ENCODE results near the gene PRKAB2. TPM values are rescaled to one million over a fixed set of nuclear protein-coding genes. Genes with fewer than 3 reads are reported as not detected.

The PRKAB2 gene
- total and polyA plus RNA-seq, 9 of the 15 experiments (the other 6 are each of a cell fraction or from before 2014, with no cell fraction given), result 2.3 to 20.8 (median 7.9) TPM

GRCh38 chr1:147214325-147214724, 42.1 kb upstream of the PRKAB2 start:
- peaks cover 5 to 18% of the 10 kb centered on the region in 2 experiments for H3K27me3 ChIP-seq (ENCODE audit: control insufficient read depth in 2 of 2, insufficient read depth in 2 of 2, low read length in 2 of 2)
- CTCF ChIA-PET (ENCODE audit: low intra/inter-chr PET ratio), result no interaction called here
- in situ Hi-C loops (cut with MboI) (no loop called here), intact Hi-C loops (cut with micrococcal nuclease) (no loop called here)
- no peaks in the 10 kb centered on the region for H3K9me3 ChIP-seq (replicated peaks; ENCODE audit: control insufficient read depth, insufficient read depth, low read depth, low read length)
- H3K27ac ChIP-seq (ENCODE audit: extremely low read depth, low read depth, low read length), result no peak overlapping the region
- H3K4me2 ChIP-seq (ENCODE audit: insufficient read depth, low read length), result no peak overlapping the region
- no peak overlapping the region for H3K4me3 ChIP-seq
- H3K36me3 ChIP-seq (ENCODE audit: control insufficient read depth, insufficient read depth, low read length), result no peaks in the 10 kb centered on the region
- WGBS (ENCODE audit: insufficient coverage, low coverage, missing lambda C conversion rate), result 0% methylated on average over 7 of the region's 7 CpGs
- FAIRE-seq (no peak), ATAC-seq (no peak), DNase-seq (ENCODE audit: extremely low read depth in 1 of 4, low spot score in 3 of 4) (no peak)
- no peak overlapping the region for H3K9ac ChIP-seq (ENCODE audit: insufficient read depth in 1 of 2, low read depth in 2 of 2, low read length in 2 of 2)
- H3K4me1 ChIP-seq (replicated peaks in 1 of 2; ENCODE audit: control insufficient read depth in 2 of 2, insufficient read depth in 2 of 2, low read length in 2 of 2), result 0 out of 5 replicates have a peak, but pooled peaks cover 0 to 3% of the 10 kb centered on the region in 2 experiments
- BruUV-seq (replicated peaks), result no TSS peak
- no peaks in the 10 kb centered on the region for H3K9me1 ChIP-seq (ENCODE audit: control insufficient read depth, insufficient read depth, low read length)
- H4K20me1 ChIP-seq (replicated peaks; ENCODE audit: control insufficient read depth, insufficient read depth, low read length), result no peaks in the 10 kb centered on the region
- TF ChIP-seq ARNT (IDR thresholded peaks at IDR 0.05), result no peak
- no peak for TF ChIP-seq CHD1 (IDR thresholded peaks at IDR 0.05; ENCODE audit: low read length)
- TF ChIP-seq, protein P1, sequence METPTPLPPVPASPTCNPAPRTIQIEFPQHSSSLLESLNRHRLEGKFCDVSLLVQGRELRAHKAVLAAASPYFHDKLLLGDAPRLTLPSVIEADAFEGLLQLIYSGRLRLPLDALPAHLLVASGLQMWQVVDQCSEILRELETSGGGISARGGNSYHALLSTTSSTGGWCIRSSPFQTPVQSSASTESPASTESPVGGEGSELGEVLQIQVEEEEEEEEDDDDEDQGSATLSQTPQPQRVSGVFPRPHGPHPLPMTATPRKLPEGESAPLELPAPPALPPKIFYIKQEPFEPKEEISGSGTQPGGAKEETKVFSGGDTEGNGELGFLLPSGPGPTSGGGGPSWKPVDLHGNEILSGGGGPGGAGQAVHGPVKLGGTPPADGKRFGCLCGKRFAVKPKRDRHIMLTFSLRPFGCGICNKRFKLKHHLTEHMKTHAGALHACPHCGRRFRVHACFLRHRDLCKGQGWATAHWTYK (CRISPR knock-in tag; IDR thresholded peaks at IDR 0.05), result no peak
- no peak for TF ChIP-seq SREBF2 (CRISPR knock-in tag; IDR thresholded peaks at IDR 0.05)
- no peak for TF ChIP-seq HNRNPL (IDR thresholded peaks at IDR 0.05; ENCODE audit: low read depth, low read length)
- no peak for TF ChIP-seq ZNF77 (CRISPR knock-in tag; IDR thresholded peaks at IDR 0.05)
- no peak for TF ChIP-seq RNF219 (CRISPR knock-in tag; IDR thresholded peaks at IDR 0.05)
- TF ChIP-seq ZNF592 (IDR thresholded peaks at IDR 0.05), result no peak
- peak; percentile 72 for TF ChIP-seq MEF2D (tag; conservative IDR thresholded peaks at IDR 0.05; ENCODE audit: low read depth)
- TF ChIP-seq, protein P2, sequence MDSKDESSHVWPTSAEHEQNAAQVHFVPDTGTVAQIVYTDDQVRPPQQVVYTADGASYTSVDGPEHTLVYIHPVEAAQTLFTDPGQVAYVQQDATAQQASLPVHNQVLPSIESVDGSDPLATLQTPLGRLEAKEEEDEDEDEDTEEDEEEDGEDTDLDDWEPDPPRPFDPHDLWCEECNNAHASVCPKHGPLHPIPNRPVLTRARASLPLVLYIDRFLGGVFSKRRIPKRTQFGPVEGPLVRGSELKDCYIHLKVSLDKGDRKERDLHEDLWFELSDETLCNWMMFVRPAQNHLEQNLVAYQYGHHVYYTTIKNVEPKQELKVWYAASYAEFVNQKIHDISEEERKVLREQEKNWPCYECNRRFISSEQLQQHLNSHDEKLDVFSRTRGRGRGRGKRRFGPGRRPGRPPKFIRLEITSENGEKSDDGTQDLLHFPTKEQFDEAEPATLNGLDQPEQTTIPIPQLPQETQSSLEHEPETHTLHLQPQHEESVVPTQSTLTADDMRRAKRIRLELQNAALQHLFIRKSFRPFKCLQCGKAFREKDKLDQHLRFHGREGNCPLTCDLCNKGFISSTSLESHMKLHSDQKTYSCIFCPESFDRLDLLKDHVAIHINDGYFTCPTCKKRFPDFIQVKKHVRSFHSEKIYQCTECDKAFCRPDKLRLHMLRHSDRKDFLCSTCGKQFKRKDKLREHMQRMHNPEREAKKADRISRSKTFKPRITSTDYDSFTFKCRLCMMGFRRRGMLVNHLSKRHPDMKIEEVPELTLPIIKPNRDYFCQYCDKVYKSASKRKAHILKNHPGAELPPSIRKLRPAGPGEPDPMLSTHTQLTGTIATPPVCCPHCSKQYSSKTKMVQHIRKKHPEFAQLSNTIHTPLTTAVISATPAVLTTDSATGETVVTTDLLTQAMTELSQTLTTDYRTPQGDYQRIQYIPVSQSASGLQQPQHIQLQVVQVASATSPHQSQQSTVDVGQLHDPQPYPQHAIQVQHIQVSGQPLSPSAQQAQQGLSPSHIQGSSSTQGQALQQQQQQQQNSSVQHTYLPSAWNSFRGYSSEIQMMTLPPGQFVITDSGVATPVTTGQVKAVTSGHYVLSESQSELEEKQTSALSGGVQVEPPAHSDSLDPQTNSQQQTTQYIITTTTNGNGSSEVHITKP (IDR thresholded peaks at IDR 0.05; ENCODE audit: partially characterized antibody), result peak; percentile 33
- H2AFZ ChIP-seq (ENCODE audit: low read depth, low read length), result no peak overlapping the region
- POLR2A ChIA-PET, result no interaction called here
- no peaks in the 10 kb centered on the region for H3K79me2 ChIP-seq (ENCODE audit: control insufficient read depth, insufficient read depth, low read length)
